ENCODE results near the gene WFIKKN1. TPM values are rescaled to one million over a fixed set of nuclear protein-coding genes. Genes with fewer than 3 reads are reported as not detected.

WFIKKN1 gene
- total and polyA plus RNA-seq, 2 of the 13 experiments (the other 11 are each of a cell fraction or from before 2014, with no cell fraction given): 1.7 to 4.9 TPM

GRCh38 chr16:630815-631405 lies at the start of gene WFIKKN1 (continued):
- no peak; the same call in 1 of the 2 replicates for TF ChIP-seq ZBTB26 (CRISPR knock-in tag; IDR thresholded peaks at IDR 0.05; ENCODE audit: borderline replicate concordance)
- TF ChIP-seq ZNF549 (CRISPR knock-in tag; IDR thresholded peaks at IDR 0.05): no peak
- no peak for TF ChIP-seq ETS1 (CRISPR knock-in tag; IDR thresholded peaks at IDR 0.05)
- TF ChIP-seq E2F5 (CRISPR knock-in tag; conservative IDR thresholded peaks at IDR 0.05): no peak
- TF ChIP-seq MTF2 (CRISPR knock-in tag; IDR thresholded peaks at IDR 0.05; ENCODE audit: borderline replicate concordance): peak; percentile 48; the same call in 1 of the 2 replicates
- TF ChIP-seq SP140L (CRISPR knock-in tag; IDR thresholded peaks at IDR 0.05; ENCODE audit: borderline replicate concordance): no peak
- TF ChIP-seq ZNF572 (CRISPR knock-in tag; IDR thresholded peaks at IDR 0.05): no peak
- no peak for TF ChIP-seq ZNF576 (CRISPR knock-in tag; IDR thresholded peaks at IDR 0.05)
- TF ChIP-seq ZNF3 (CRISPR knock-in tag; IDR thresholded peaks at IDR 0.05): no peak
- 0 out of 2 replicates have a peak, but pooled peaks have one; percentile 7 for TF ChIP-seq ZSCAN21 (CRISPR knock-in tag; IDR thresholded peaks at IDR 0.05; ENCODE audit: borderline replicate concordance)
- no peak for TF ChIP-seq ZNF577 (CRISPR knock-in tag; IDR thresholded peaks at IDR 0.05; ENCODE audit: borderline replicate concordance, low read depth)
- no peak for TF ChIP-seq MEF2D (CRISPR knock-in tag; IDR thresholded peaks at IDR 0.05)
- TF ChIP-seq ZNF75D (CRISPR knock-in tag; IDR thresholded peaks at IDR 0.05; ENCODE audit: borderline replicate concordance): no peak
- no peak for TF ChIP-seq MTERF4 (CRISPR knock-in tag; IDR thresholded peaks at IDR 0.05)
- no peak for TF ChIP-seq SRF (IDR thresholded peaks at IDR 0.05; ENCODE audit: low read depth, low read length)
- TF ChIP-seq TOE1 (CRISPR knock-in tag; IDR thresholded peaks at IDR 0.05): no peak
- peak; percentile 18; the same call in 1 of the 2 replicates for TF ChIP-seq ZNF770 (CRISPR knock-in tag; IDR thresholded peaks at IDR 0.05)
- no peak for TF ChIP-seq ZNF180 (CRISPR knock-in tag; IDR thresholded peaks at IDR 0.05; ENCODE audit: borderline replicate concordance, low read depth)
- TF ChIP-seq ZNF616 (CRISPR knock-in tag; IDR thresholded peaks at IDR 0.05; ENCODE audit: low read depth): no peak
- 0 out of 2 replicates have a peak, but pooled peaks have one; percentile 44 for TF ChIP-seq ISL2 (CRISPR knock-in tag; IDR thresholded peaks at IDR 0.05)
- TF ChIP-seq BATF2 (CRISPR knock-in tag; IDR thresholded peaks at IDR 0.05): no peak
